CD4-positive, alpha-beta T cell treated with Interleukin-17A for 4 hours (primary cell): Measurements from ENCODE around the gene MYO1D.
"Not testable (repeated sequence)": the region's sequence is repeated elsewhere in the genome, so short reads cannot be mapped to it uniquely, and the experiment has no call there.

Source experiments
- DNase-seq: peaks from one replicate; pipeline ENCODE4 v3.0.0-alpha.2; 2020; ENCODE audit warnings: mixed read lengths

Gene MYO1D

DNA sequence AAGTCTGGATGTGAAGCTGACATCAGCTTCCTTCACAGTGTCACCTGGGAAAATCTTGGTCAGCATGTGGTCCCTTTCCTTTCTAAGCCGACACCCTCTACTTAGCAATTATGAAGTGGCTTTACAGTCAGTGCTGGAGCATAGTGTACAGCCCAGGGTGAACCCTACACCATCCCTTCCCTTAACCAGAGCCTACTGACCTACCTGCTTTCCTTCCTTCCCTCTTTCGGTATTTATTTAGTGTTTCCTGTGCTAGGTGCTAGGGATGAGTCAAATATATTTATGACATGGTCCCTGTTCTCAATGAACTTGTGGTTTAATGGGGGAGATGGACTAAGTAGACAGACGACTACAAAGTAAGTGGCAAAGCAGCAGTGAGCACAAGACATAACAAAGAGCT is 312.6 kb downstream of the MYO1D start:
- DNase-seq, result no peak

DNA sequence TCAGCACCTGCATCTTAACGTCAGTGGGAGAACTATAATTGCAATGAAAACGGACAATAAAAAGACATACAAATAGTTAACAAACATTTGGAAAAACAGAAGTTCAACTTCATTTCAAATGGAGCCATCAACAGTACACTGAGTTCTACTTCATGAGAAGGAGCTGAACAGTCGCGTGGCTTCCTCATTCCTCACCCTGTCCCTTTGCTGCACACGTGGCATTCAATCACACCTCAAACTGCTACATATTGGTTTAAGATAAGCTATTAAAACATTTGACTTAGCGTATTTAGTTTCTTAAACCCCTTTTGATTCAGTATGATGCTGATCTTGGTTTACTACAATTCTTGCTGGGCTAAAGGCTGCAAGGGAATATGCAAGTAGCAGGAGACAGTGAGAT is 313.3 kb downstream of the MYO1D start:
- DNase-seq, result no peak

DNA sequence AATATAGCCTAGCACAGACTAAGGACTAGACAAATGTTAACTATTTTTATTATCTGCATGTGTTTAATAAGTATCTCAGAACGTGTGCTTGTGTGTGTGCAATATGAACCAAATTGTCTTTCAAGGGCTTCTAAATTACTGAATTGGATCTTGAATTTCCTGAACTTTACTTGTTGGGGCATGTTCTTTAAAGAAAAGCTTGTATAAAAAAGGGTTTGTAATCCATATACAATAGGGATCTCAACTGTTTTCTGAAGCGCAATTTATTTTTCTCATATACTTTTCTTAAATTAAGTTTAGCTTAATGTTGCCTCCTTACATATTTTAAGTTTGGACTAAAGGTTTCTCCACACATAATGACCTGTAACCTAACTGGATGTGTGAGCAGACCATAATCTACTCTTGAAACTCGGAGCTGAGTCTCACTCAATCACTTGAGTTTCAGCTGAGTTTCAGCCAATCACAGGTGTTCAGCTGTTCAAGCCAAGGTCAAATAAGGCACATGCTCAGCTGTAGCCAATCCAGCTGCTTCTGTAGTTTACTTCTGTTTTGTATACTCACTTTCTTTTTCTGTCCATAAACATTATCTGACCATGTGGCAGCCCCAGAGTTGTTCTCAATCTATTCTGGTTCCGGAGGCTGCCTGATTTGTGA is 317.8 kb downstream of the MYO1D start:
- no peak for DNase-seq

DNA sequence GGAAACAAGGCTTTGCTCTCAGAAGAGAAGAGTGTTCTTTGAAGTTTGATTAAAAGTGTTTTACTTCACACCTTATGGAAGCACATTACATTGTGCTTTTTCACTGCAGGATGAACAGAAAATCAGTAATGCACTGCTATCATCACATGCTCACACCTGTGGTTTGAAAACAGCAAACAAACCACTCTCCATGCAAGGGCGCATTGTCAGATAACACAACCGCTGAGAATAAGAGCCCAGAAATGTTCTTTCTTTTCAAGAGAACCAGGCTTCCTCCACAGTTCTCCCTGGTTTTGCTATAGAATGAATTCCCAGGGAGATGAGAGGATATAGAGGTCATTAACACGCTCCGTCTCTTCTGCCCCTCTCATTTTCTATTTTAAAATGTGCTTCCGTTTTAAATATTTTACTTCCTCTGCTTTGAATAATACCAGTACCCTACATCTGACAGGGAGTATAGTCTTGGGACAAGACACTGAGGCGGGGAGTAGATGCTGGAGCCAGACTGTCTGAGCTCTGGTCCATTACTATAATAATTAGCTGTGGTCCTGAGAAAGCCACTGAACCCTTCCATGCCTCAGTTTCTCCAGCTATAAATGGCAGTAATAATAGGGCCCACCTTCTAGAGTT is 318.5 kb downstream of the MYO1D start:
- no peak for DNase-seq

DNA sequence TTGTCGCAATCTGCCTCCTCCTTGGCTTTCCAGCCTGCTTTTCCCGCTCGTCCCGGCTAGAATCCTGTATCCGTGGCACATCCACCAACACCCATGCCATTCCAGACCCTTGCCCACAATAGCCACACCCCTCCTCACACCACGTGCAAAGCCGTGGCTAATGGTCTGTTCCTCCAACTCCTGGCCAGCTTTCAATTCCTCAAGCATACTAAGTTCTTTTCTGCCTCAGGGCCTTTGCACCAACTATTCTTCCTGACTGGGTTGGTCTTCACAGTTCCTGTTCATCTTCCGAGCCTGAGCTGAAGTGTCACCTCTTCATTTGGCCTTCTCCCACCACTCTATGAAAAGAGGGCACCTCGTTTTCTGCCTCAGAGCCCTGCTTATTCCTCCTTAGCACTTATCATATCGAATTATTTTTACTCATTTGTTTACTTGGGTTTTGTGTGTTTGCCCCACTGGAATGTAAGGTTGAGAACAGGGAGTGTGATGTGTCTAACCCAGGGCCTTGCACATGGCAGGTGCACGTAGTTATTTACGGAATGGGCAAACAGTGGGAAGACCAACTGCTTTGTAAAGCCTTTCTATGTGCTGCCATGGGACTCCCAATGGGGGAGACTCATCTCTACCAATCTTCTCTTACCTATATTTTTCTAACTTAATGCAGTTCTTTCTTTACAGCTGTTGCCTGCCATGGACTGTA is 321.2 kb downstream of the MYO1D start:
- DNase-seq, result no peak

DNA sequence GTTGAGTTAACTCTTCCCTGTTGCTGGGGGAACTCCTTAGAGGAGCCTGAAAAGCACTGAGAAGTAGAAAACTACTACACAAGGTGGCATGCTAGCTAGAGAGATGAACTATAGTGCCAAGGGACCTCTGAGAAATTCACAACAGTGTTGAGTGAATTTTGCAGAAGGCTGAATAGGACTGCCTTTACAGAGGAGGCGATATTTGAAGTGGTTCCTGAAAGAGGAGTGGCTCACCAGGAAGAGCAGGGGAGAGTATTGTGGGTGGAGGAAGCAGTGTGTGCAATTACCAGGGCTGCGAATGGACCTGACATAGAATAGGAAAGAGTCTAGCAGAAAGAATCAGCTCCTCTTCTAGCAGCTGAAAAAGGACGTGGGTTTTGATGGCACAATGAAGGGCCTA is 323.8 kb downstream of the MYO1D start:
- peak; percentile 24 for DNase-seq

DNA sequence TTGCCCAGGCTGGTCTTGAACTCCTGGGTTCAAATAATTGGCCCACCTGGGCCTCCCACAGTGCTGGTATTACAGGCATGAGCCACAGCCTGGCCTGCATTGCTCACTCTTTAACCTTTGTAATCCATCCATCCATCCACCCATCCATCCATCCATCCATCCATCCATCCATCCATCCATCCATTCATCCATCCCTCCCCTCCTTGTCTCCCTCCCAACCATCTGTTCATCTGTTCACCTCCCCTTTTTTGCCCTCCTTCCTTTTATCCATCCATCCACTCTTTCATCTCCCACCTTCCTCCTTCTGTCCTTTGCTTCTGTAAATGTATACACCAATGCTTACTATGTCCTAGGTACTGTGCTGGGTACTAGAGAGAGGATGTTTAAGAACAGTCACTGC is 324.6 kb downstream of the MYO1D start:
- no peak for DNase-seq

GRCh38 chr17:32551186-32551955 is 325.6 kb downstream of the MYO1D start:
- DNase-seq, result no peak

DNA sequence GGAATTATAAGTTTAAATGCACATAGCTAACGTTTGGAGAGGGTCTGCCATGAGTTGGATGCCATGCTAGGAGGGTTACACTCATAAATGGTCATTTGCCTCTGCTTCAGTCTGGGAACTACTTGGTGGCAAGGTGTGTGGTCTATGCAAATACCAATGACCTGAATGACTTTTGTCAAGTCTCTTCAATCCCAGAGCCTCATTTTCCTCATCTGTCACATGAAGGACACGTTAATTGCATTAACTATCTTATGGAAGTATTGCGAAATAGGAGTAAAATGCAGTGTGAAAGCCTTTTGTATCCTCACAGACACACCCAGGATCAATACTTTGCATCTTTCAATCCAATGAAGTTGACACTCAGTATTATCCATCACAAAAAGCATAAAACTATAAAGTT is 327.4 kb downstream of the MYO1D start:
- DNase-seq, result no peak

DNA sequence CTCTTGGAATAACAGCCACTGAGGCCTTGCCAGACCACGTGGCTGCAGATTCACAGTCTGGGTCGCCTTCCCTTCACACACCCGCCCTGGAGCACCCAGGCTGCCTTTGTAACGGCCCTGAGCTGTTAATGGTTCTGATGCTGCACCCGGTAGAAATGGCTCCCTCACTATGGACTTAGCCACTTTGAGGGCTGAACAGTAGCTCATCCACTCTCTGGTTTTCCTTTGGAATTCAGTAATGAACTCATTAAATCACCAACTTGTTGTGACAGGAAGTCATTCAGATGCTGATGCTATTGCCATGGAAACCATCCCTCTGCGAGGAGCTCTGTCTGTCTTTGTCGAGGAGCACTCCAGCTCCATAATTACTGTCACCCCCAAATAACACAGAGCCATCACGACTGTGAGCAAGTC is 330.9 kb downstream of the MYO1D start:
- no peak for DNase-seq

GRCh38 chr17:32542186-32542585 is 334.7 kb downstream of the MYO1D start:
- DNase-seq, result no peak

- DNase-seq, result no peak
These were observed 335.3 kb downstream of the MYO1D start for GRCh38 chr17:32541640-32542039.

GRCh38 chr17:32536736-32537643 is 339.9 kb downstream of the MYO1D start:
- DNase-seq, result no peak

DNA sequence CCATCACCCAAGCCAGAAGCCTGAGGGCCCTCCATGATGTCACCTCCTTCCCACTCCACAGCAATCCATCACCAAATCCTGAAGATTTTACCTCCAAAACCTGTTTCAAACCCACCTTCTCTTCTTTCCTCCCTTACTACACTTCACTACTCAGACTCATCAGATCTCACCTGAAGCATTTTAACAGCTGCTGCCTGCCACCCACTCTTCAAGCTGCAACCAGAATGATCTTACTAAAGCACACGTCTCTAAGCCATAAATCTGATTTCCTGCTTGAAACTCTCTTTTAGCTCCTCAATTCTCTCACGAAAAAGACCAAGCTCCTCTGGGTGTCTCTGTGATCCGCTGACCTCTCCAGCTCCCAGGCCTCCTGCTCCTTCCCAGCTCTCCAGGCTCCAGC is 343.6 kb downstream of the MYO1D start:
- no peak for DNase-seq

DNA sequence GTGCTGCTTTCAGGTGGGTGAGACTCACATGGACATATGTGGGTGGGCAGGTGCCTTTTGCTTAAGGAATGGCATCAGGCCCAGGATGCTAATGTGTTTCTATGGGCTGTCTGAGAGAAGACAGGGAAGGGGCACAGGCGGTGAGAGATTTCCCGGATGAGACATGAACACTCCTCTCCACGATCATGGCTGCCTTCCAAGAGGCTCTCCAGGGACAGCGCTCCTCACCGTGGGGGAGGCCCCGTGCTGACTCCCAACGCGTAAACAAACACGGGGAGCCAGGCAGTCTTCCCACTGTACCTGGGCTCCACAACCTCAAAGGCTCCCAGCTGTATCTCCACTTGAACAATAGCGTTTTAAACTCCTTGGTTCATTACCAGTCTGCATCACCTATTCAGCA is 347.3 kb downstream of the MYO1D start:
- DNase-seq, result no peak

DNA sequence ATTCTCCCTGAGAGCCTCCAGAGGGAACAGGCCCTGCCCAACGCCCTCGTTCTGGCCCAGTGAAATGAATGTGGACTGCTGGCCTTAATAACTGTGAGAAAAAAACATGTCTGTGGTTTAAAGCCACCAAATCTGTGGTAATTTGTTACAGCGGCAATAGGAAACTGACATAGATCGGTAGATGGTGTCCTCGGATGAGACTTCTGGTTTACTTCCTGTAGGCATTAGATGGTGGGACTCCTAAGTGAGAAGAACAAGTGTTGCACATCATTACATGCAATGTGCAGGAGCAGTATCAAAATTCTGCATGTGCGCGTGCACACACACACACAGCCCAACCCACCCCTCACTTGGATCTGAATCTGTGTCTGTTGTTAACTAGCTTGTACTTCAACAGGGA is 348.1 kb downstream of the MYO1D start:
- DNase-seq, result no peak

GRCh38 chr17:32527146-32527545 is 349.8 kb downstream of the MYO1D start:
- no peak for DNase-seq

DNA sequence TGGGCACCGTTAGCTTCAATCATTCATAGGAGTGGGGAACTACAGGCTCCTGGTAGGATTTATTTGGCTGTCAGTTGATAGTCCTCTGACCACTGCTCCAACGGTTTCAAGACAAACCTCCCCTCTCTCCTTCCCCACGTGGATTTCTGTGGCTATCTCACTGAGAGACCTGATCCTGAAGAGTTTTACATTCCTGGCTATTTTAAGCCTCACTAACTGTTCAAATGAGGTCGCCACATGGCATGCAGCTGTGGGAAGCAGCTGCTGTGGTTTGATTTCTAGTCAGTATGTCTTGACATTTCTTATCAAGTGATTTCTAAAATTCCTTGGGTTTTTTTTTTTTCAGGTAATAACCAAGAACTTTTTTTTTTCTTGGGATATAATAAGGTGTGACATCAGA is 351.8 kb downstream of the MYO1D start:
- no peak for DNase-seq

- not testable (repeated sequence) for DNase-seq
These were observed 352.4 kb downstream of the MYO1D start for GRCh38 chr17:32524553-32524880.

GRCh38 chr17:32523827-32524552 is 352.9 kb downstream of the MYO1D start:
- DNase-seq, result no peak

- peak; percentile 26 for DNase-seq
These were observed 353.8 kb downstream of the MYO1D start for GRCh38 chr17:32523017-32523680.
